T47D (cell line): Measurements from ENCODE around the gene KCTD11.

Experiments
- DNase-seq, 2 experiments: peaks; one replicate each; pipeline versions ENCODE4 v3.0.0 to v3.0.0-alpha.2; 2011 to 2012; ENCODE audit warnings: low read depth in 1 of 2, low spot score in 1 of 2
- JUND ChIP-seq: IDR thresholded peaks from 2 replicates; pipeline ENCODE4 v1.6.1; 2012; ENCODE audit warnings: low read depth
- in situ Hi-C: cut with HindIII; loops from 2 replicates; pipeline ENCODE4 v1.10.0; 2016; ENCODE audit warnings: low sequenced_read_pairs, low pct_unique_long_range_greater_than_20kb

Gene KCTD11

GRCh38 chr17:7380855-7381683 lies 29.1 kb downstream of the KCTD11 start, which contains the start of gene TNK1:
Gene TNK1, plus strand, starts transcription at chr17:7381089. Its CDS starts 1,838 bp downstream, at chr17:7382927.
- TF ChIP-seq JUND: no peak
- DNase-seq: peak; percentile 67 to 79

GRCh38 chr17:7382901-7383300 lies 30.9 kb downstream of the KCTD11 start:
- in situ Hi-C loops: no loop called here
- TF ChIP-seq JUND: no peak
- peak in 1 of 2 experiments; percentile 69 for DNase-seq

More at GRCh38 chr17:7380855-7381683, 29.1 kb downstream of the KCTD11 start, which contains the start of gene TNK1:
- in situ Hi-C loops: no loop called here

GRCh38 chr17:7383371-7383741 lies 31.4 kb downstream of the KCTD11 start:
- in situ Hi-C loops: no loop called here
- no peak for DNase-seq
- no peak for TF ChIP-seq JUND

GRCh38 chr17:7383742-7384488 lies 32.0 kb downstream of the KCTD11 start:
- in situ Hi-C loops: no loop called here
- DNase-seq: no peak
- no peak for TF ChIP-seq JUND

GRCh38 chr17:7384489-7385081 lies 32.6 kb downstream of the KCTD11 start:
- no peak for TF ChIP-seq JUND
- in situ Hi-C loops: no loop called here
- no peak for DNase-seq

- in situ Hi-C loops: no loop called here
- no peak for TF ChIP-seq JUND
- no peak for DNase-seq
These were observed 36.9 kb downstream of the KCTD11 start for GRCh38 chr17:7388856-7389255.

- no peak for DNase-seq
- no peak for TF ChIP-seq JUND
- in situ Hi-C loops: no loop called here
These were observed 38.3 kb downstream of the KCTD11 start for GRCh38 chr17:7389924-7390910.

GRCh38 chr17:7391307-7391706 lies 39.3 kb downstream of the KCTD11 start:
- in situ Hi-C loops: no loop called here
- DNase-seq: no peak
- TF ChIP-seq JUND: no peak

- in situ Hi-C loops: no loop called here
- TF ChIP-seq JUND: no peak
These were observed 41.0 kb downstream of the KCTD11 start for GRCh38 chr17:7392696-7393612.

GRCh38 chr17:7393613-7394451 lies 41.9 kb downstream of the KCTD11 start:
- in situ Hi-C loops: no loop called here
- DNase-seq: peak; percentile 26 to 51
- TF ChIP-seq JUND: no peak

More at GRCh38 chr17:7392696-7393612, 41.0 kb downstream of the KCTD11 start:
- DNase-seq: no peak
